ENCODE results near the gene TBX4. TPM values are rescaled to one million over a fixed set of nuclear protein-coding genes. Genes with fewer than 3 reads are reported as not detected.

The TBX4 gene
- total and polyA plus RNA-seq, 9 of the 15 experiments (the other 6 are each of a cell fraction or from before 2014, with no cell fraction given), result not detected

DNA sequence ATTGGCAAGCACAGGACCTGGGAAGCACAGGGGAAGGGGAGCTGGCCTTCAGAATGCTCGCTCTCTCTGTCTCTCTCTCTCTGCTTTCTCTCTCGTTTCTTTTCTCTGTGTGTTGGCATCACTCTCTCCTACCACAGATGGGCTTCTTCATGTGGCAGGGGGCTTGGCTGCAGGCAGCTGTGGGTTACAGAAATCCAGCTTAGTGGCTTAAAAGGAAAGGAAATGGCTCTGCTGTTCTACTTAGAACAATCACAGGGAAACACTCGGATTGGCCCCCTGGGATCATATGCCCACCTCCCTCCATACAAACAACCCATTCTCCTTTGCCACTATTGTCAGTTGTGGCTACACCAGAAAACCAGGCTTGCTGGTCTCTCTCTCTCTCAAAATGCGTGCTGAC is 32.2 kb upstream of the TBX4 start:
- H3K4me1 ChIP-seq (replicated peaks in 1 of 2; ENCODE audit: control insufficient read depth in 2 of 2, insufficient read depth in 2 of 2, low read length in 2 of 2), result peaks cover 0 to 10% of the 10 kb centered on the region in 2 experiments; a peak in 4 of 5 replicates
- H3K9me3 ChIP-seq (replicated peaks; ENCODE audit: control insufficient read depth, insufficient read depth, low read depth, low read length), result no peaks in the 10 kb centered on the region
- no peak overlapping the region for H2AFZ ChIP-seq (ENCODE audit: low read depth, low read length)
- intact Hi-C loops (cut with micrococcal nuclease) (no loop called here), in situ Hi-C loops (cut with MboI) (loop anchor here (5.0 to 10.0 kb wide), 2 partner anchors 132 to 425 kb away; no protein-coding TSS in a partner anchor)
- BruUV-seq (replicated peaks), result no TSS peak
- FAIRE-seq (no peak), ATAC-seq (no peak), DNase-seq (ENCODE audit: extremely low read depth in 1 of 4, low spot score in 3 of 4) (peak in 1 of 4 experiments; percentile 2)
- H3K79me2 ChIP-seq (ENCODE audit: control insufficient read depth, insufficient read depth, low read length), result no peaks in the 10 kb centered on the region
- no peaks in the 10 kb centered on the region for H3K9me1 ChIP-seq (ENCODE audit: control insufficient read depth, insufficient read depth, low read length)
- no peaks in the 10 kb centered on the region for H4K20me1 ChIP-seq (replicated peaks; ENCODE audit: control insufficient read depth, insufficient read depth, low read length)
- H3K4me3 ChIP-seq, result no peak overlapping the region
- WGBS (ENCODE audit: insufficient coverage, low coverage, missing lambda C conversion rate), result 0% methylated on average over 4 of the region's 4 CpGs
- no peaks in the 10 kb centered on the region for H3K36me3 ChIP-seq (ENCODE audit: control insufficient read depth, insufficient read depth, low read length)
- TF ChIP-seq POLR2H (tag; IDR thresholded peaks at IDR 0.05; ENCODE audit: low read depth) (no peak), CBFB (CRISPR knock-in tag; IDR thresholded peaks at IDR 0.05) (no peak), PTBP1 (IDR thresholded peaks at IDR 0.05; ENCODE audit: low read depth, low read length) (no peak), ESRRB (CRISPR knock-in tag; IDR thresholded peaks at IDR 0.05; ENCODE audit: borderline replicate concordance) (no peak), ATF4 (CRISPR knock-in tag; IDR thresholded peaks at IDR 0.05) (no peak), RCOR1 (IDR thresholded peaks at IDR 0.05; ENCODE audit: borderline replicate concordance in 1 of 2, low read depth in 2 of 2, low read length in 2 of 2) (no peak), HMBOX1 (IDR thresholded peaks at IDR 0.05) (no peak), NFATC3 (IDR thresholded peaks at IDR 0.05) (no peak), STAT5B (CRISPR knock-in tag; IDR thresholded peaks at IDR 0.05) (no peak), RAD51 (IDR thresholded peaks at IDR 0.05; ENCODE audit: borderline replicate concordance, low read depth) (no peak), NFIC (IDR thresholded peaks at IDR 0.05) (no peak)
- TF ChIP-seq, protein P1, sequence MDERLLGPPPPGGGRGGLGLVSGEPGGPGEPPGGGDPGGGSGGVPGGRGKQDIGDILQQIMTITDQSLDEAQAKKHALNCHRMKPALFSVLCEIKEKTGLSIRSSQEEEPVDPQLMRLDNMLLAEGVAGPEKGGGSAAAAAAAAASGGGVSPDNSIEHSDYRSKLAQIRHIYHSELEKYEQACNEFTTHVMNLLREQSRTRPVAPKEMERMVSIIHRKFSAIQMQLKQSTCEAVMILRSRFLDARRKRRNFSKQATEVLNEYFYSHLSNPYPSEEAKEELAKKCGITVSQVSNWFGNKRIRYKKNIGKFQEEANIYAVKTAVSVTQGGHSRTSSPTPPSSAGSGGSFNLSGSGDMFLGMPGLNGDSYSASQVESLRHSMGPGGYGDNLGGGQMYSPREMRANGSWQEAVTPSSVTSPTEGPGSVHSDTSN (CRISPR knock-in tag; IDR thresholded peaks at IDR 0.05; ENCODE audit: low read depth), result no peak
- TF ChIP-seq, protein P1 (tag; conservative IDR thresholded peaks at IDR 0.05; ENCODE audit: low read depth), result no peak
- CTCF ChIA-PET (ENCODE audit: low intra/inter-chr PET ratio), result no interaction called here
- peaks cover 7 to 28% of the 10 kb centered on the region in 2 experiments; a peak in 4 of 5 replicates for H3K27me3 ChIP-seq (ENCODE audit: control insufficient read depth in 2 of 2, insufficient read depth in 2 of 2, low read length in 2 of 2)
- POLR2A ChIA-PET, result interaction anchor here (0.5 to 0.6 kb wide), 2 partner anchors 131 to 708 kb away, joined by 3 read pairs; no protein-coding TSS in a partner anchor
- no peak overlapping the region for H3K4me2 ChIP-seq (ENCODE audit: insufficient read depth, low read length)
- no peak overlapping the region for H3K27ac ChIP-seq (ENCODE audit: extremely low read depth, low read depth, low read length)
- no peak overlapping the region for H3K9ac ChIP-seq (ENCODE audit: insufficient read depth in 1 of 2, low read depth in 2 of 2, low read length in 2 of 2)

Data from K562 (cell line).